HG02973 (cell line): ENCODE data around the gene DYNLT2.
"Not testable (repeated sequence)": the region's sequence is repeated elsewhere in the genome, so short reads cannot be mapped to it uniquely, and the experiment has no call there.

Experiments used
- ATAC-seq: cut with Tn5 transposase; IDR thresholded peaks from one replicate; pipeline ENCODE4 v1.9.1; 2021; ENCODE audit warnings: moderate library complexity; ENCODE audit not compliant: unreplicated experiment

Gene DYNLT2

DNA sequence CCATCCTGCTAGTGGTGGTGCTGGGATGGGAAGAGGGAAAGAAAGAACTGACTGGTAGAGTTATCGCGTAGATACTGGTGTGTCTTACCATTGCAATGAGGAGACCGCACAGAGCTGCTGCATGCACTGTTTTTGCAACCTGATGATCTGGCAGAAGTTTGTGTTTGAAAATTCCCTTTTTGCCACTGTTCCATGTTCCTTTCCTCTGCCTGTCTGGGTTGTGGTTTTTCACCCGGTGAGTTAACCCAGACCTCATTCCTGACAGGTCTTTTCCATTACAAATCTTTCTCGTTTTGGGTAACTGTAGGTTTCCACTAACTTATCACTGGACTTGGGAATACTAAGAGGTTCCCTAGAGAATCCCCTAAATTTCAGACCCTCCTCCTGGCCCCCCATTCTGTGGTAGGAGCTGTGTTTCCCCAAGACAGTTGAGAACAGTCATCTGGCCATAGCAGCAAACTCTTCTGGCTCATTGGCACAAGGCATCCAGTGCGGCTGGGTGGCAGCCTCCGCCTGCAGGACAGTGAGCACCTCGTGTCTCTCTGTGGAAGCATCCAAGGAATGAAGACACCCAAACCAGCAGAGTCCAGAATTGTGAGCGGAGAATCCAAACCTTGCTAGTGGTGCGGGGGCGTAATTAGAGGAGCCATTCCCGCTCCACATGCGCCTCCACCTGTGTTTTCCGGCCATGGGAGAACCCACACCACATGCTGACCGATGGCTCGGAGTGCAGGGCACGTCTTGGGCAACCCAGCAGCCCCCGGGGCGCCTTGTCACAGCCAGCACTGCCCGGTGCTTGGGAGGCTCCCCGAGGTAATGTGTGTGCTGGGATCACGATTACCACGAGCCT is 32.8 kb upstream of the DYNLT2 start:
- ATAC-seq: no peak

DNA sequence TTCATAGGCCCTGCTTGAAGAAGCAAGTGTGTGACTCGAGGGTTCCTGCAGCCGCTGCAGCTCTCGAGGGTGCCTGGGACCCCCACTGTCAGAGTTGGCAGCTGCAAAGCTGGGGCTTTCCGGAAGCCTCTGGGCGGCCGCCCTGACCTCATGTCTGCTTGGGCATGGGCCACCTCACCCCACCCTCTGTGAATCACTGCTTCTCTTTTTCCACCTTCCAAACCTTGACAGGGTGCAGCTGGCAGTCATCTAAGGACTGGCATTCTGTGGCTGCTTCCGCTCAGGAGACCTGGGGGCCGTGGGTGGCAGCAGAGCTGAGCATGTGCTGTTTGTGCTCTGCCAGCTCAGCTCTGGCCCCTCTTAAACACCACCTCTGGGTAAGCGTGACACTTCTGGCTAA is 32.0 kb upstream of the DYNLT2 start:
- ATAC-seq: no peak

GRCh38 chr6:169782966-169783365 is 31.6 kb upstream of the DYNLT2 start:
- no peak for ATAC-seq

DNA sequence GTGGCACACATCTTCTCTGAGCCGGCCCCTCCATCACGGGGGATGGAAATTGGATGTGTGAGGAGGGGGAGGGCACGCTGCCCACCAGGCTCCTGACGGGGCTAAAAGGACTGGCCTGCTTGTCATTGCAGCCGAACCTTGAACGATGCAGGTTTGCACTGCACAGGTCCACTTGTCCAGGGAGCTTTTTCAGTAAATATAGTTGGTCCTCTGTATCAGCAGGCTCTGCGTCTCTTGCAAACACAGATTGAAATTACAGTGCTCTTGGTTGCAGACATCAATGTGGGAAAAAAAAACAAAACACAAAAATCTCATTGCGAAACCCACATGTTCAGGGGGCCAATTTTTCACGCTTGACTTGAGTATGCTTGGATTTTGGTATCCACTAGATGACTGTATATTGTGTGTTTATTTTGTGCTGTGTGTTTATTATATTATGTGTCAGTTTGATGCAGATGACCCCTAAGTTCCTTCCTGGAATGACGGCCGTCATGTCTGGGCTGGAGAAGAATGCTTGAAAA is 29.3 kb upstream of the DYNLT2 start:
- no peak for ATAC-seq

DNA sequence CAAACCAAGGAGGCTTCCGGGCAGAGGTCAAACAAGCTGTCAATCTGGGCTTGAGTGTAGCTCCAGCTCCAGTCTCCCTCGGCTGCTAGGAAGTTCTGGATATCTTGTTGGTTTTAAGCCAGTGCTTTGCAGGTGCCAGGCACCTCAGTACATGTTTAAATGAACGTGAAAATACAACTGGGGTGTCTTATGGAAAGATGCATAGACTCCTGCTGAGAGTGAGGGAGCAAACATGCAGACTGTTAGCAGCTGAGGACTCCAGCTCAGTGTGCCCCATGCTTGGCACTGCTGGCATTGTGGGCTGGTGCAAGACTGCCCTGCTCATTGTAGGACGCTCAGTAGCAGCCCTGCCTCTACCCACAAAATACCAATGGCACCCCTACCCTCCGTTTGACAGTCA is 28.5 kb upstream of the DYNLT2 start:
- no peak for ATAC-seq

- ATAC-seq: no peak
Measured at GRCh38 chr6:169779092-169779815, 27.9 kb upstream of the DYNLT2 start.

- ATAC-seq: no peak
Measured at GRCh38 chr6:169778646-169779045, 27.3 kb upstream of the DYNLT2 start.

GRCh38 chr6:169777896-169778295 is 26.5 kb upstream of the DYNLT2 start:
- ATAC-seq: no peak

GRCh38 chr6:169776379-169776778 is 25.0 kb upstream of the DYNLT2 start:
- no peak for ATAC-seq

DNA sequence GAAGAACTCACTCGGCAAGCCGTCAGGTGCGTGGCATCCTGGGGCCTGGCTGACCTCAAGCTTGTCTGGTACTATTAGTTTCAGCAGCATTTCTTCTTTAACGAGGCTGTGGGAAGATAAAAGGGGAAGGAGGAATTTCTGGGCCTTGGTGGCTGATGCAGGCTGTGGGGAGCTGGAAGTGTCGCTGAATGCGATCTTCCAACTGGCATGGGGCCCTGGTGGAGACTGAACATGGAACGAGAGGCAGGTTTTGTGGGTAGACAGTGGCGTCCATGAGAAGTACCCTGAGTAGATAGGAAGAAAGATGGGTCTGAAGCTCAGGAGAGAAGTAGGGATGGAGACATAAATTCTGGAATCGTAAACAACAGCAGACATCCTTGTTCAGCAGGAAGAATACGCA is 23.9 kb upstream of the DYNLT2 start:
- ATAC-seq: no peak

DNA sequence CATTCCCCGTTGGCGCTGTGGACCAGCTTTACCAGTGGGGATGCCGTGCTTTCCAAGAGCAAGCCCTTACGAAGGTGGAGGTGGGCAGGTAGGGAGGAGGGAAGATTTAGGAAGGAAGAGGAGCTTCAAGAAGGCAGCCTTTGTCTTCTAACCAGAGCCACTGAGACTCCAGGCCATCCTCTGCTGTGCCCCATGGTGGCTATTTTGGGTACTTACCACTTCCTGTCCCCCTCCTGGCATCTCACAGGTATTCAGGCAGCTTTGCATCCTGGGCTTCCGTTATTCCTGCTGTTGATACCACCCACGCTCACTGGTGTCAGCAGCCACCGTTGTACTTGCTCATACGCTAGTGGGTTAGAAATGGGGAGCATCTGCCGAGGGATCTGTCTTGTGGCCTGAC is 23.0 kb upstream of the DYNLT2 start:
- ATAC-seq: no peak

DNA sequence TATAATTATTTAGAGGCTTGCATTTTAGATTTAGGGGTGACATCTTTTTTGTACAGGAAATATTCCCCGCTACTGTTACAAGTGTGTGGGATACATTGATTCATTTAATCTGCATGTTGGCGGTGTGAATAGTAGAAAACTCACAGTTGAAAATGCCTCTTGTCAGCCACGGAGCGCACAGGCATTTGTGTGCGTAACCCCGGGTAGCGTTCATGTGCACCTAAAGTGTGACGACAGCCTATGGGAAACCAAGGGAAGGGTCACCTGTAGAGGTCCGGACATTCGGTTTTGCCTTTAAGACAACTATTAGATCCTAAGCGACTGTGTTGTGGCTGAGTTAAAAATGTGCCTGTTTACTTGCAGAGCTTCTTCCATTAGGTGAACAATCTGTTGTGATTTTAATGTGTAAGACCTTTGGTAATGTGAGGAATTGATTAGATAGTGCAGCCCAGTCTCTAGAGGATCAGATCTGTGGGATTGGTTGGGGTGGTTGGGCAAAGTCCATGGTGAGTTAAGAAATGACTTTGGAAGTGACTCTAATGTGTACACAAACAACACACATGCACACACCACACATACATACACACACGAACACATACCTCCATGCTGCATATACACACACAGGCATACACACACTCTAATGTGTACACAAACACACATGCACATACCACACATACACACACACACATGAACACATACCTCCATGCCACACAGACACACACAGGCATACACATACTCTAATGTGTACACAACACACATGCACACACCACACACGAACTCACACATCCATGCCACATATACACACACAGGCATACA is 15.8 kb upstream of the DYNLT2 start:
- no peak for ATAC-seq

DNA sequence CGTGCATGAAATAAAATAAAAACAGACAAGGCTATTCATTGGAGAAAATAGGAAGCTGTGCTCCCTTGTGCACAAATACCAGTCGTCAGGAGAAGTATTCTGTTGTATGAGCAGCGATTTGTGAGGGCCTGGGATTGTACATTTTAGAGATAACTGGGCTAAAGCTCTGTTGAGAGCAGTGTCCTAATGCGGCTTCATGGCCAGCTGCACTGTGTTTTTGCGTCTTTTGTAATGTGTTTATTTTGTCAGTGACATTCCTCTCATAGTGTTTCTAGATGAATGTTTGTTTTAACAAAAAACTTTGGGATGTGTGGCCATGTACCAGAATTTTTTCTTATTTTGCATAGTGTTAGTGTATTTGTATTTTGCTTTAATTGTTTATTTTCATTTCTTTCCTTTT is 14.9 kb upstream of the DYNLT2 start:
- ATAC-seq: no peak

- not testable (repeated sequence) for ATAC-seq
Measured at GRCh38 chr6:169765789-169766188, 14.4 kb upstream of the DYNLT2 start.

DNA sequence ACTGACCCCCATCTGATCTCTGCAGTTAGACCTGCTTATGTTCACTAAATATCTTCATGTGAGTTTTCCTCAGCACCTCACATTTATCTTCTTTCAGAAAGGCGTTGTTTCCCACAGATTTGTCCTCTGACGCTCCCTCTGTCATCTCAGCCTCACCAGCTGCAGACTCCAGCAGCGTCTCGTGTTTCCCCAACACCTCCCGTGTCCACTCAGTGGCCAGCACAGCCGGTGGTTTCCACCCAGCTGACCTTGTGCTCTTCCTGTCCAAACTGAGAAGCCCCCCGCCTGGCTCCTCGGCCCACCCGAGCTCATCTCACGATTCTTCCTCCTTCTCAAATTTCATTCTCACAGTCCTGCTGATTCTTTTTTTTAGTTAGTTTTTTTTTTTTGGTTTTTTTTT is 12.5 kb upstream of the DYNLT2 start:
- ATAC-seq: no peak

DNA sequence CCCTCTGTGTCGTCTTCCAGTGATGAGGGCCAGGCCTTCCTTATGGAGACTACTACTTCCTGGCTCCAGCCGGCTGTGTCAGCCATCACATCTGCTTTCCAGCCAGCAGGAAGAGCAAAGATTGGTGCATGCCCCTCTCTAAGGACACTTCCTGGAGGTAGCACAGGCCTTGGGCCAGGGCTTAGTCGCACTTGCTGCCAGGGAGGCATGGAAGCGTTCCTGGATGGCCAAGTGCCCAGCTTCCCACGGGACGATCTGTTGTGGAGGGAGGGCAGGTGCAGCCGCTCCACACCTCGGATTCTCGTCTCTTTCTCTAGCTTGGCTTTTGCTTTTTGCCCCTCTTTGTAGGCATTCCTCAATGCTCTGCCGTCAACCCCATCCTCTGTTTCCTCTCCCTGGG is 11.9 kb upstream of the DYNLT2 start:
- ATAC-seq: no peak

DNA sequence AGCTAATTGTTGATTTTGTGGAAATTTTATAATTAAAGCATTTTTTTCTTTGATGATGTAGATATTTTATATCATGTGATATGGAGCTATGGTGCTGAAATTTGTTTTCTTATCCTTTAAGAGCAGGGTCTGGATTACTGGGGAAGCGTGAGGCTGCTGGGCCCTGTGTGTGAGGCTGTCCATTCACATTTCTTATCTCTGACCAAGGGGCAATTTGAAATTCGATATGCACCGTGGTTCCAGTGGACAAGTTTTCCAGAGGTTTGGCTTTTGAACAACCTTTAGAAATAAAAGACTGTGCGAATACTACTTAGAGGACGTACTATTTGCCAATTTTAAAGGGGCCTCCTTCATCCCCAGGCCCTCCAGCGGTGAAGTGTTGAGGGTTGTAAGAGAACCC is 3.8 kb upstream of the DYNLT2 start:
- ATAC-seq: no peak

- no peak for ATAC-seq
Measured at GRCh38 chr6:169752074-169752623, 777 bp upstream of the DYNLT2 start.

GRCh38 chr6:169746556-169746955 is 4.8 kb downstream of the DYNLT2 start:
- ATAC-seq: no peak

- ATAC-seq: no peak
Measured at GRCh38 chr6:169745405-169745804, 6.0 kb downstream of the DYNLT2 start.

DNA sequence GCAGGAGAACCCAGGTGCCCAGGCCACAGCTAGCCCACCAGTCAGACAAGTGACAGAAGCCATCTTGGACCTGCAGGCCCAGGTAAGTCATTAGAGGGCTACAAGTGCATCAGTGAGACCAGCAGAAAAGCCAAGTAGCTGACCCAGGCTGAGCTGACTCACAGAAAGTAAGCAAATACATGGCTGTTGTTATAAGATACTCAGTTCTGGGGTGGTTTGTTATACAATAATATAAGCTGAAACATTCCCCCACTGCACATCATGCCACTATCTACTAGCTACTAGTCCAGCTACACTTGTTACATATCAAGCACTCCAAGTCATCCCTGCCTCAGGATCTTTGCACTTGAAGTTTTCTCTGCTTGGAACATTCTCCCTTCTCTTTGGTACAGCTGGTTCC is 10.0 kb downstream of the DYNLT2 start:
- no peak for ATAC-seq
